NT2/D1 (cell line): ENCODE measurements around the gene RAI1.
"Not testable (repeated sequence)": the region's sequence is repeated elsewhere in the genome, so short reads cannot be mapped to it uniquely, and the experiment has no call there.

Experiments used
- SUZ12 ChIP-seq: IDR thresholded peaks from 2 replicates; pipeline ENCODE4 v1.6.1; 2011; ENCODE audit not compliant: insufficient read length, insufficient read depth; ENCODE audit errors: extremely low read depth
- YY1 ChIP-seq: IDR thresholded peaks from 2 replicates; pipeline ENCODE4 v1.6.1; 2011; ENCODE audit not compliant: insufficient read length, insufficient read depth
- ZNF274 ChIP-seq: IDR thresholded peaks from 2 replicates; pipeline ENCODE4 v1.6.1; 2011; ENCODE audit warnings: mild to moderate bottlenecking, low read depth, low read length

DNA sequence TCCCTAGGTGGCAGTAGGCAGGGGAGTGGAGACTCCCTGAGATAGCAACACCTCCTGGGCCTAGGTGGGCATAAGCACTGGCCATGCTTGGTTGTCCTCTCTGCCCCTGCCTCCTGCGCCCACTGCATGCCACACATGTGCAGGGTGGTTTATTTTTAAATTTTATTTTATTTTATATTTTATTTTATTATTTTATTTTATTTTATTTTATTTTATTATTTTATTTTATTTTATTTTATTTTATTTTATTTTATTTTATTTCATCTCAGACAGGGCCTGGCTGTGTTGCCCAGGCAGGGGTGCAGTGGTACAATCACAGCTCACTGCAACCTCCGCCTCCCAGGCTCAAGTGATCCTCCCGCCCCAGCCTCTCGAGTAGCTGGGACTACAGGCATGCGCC lies 126.9 kb downstream of the RAI1 start:
- TF ChIP-seq ZNF274, SUZ12, YY1: not testable (repeated sequence)
